Neutrophil (primary cell): ENCODE measurements around the gene CCNDBP1.

Source experiments
- H3K27ac ChIP-seq: fragments of 200-600 bp; sonication (generic); 2 replicates; pipeline ENCODE4 v1.5.1; 2016; ENCODE audit warnings: mild to moderate bottlenecking, moderate library complexity
- H3K27me3 ChIP-seq: fragments of 200-600 bp; sonication (generic); 2 replicates; pipeline ENCODE4 v1.6.0; 2016; ENCODE audit warnings: mild to moderate bottlenecking
- H3K36me3 ChIP-seq: fragments of 200-600 bp; sonication (generic); 2 replicates; pipeline ENCODE4 v1.5.1; 2017
- H3K4me1 ChIP-seq, 2 experiments: fragments of 200-600 bp in 1 of 2; sonication (generic) in 1 of 2; 1 replicate in 1 of 2; 2 replicates in 1 of 2; pipeline versions ENCODE4 v1.5.1 to v1.6.1; 2013 to 2016; ENCODE audit warnings: low read depth in 1 of 2, low read length in 1 of 2, mild to moderate bottlenecking in 1 of 2, moderate library complexity in 1 of 2; ENCODE audit not compliant: control insufficient read depth in 1 of 2, insufficient read depth in 1 of 2
- H3K4me3 ChIP-seq, 2 experiments: fragments of 200-600 bp in 1 of 2; sonication (generic) in 1 of 2; 1 replicate in 1 of 2; 2 replicates in 1 of 2; pipeline ENCODE4 v1.5.1; 2013 to 2016; ENCODE audit warnings: low read depth in 1 of 2, low read length in 1 of 2, mild to moderate bottlenecking in 1 of 2, moderate library complexity in 1 of 2
- H3K9me3 ChIP-seq: fragments of 200-600 bp; sonication (generic); 2 replicates; pipeline ENCODE4 v1.5.1; 2016
- TF ChIP-seq, protein P1 (sequence below): fragments of 200-600 bp; sonication (generic); IDR thresholded peaks from 2 replicates; pipeline ENCODE4 v1.5.1; 2016; ENCODE audit warnings: antibody characterized with exemption

CCNDBP1 gene

DNA sequence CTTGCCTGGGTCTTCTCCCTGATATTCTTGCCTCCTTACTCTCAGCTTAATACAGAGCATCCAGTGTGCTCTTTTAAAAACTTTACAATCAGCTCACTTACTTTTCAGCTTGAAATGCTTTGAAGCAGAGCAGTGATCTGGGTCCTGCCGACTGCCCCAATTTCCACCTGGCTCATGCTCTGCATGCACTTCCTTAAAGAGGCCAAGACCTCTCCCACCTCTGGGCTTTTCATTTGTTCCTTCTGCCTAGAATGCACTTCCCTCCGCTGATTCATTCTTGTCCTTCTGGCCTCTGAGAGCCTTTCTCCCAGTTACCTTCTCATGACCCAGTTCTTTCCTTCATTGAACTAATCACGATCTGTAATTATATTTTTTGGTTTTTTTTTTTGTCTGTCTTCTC, 1.9 kb upstream of the CCNDBP1 start:
- TF ChIP-seq, protein P1, sequence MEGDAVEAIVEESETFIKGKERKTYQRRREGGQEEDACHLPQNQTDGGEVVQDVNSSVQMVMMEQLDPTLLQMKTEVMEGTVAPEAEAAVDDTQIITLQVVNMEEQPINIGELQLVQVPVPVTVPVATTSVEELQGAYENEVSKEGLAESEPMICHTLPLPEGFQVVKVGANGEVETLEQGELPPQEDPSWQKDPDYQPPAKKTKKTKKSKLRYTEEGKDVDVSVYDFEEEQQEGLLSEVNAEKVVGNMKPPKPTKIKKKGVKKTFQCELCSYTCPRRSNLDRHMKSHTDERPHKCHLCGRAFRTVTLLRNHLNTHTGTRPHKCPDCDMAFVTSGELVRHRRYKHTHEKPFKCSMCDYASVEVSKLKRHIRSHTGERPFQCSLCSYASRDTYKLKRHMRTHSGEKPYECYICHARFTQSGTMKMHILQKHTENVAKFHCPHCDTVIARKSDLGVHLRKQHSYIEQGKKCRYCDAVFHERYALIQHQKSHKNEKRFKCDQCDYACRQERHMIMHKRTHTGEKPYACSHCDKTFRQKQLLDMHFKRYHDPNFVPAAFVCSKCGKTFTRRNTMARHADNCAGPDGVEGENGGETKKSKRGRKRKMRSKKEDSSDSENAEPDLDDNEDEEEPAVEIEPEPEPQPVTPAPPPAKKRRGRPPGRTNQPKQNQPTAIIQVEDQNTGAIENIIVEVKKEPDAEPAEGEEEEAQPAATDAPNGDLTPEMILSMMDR: no peak
- Histone ChIP-seq H3K36me3 (peaks cover 26% of the 10 kb centered on the region), H3K9me3 (no peaks in the 10 kb centered on the region), H3K4me1 (peaks cover 25 to 31% of the 10 kb centered on the region in 2 experiments), H3K27me3 (no peaks in the 10 kb centered on the region), H3K27ac (no peak overlapping the region), H3K4me3 (no peak overlapping the region)

DNA sequence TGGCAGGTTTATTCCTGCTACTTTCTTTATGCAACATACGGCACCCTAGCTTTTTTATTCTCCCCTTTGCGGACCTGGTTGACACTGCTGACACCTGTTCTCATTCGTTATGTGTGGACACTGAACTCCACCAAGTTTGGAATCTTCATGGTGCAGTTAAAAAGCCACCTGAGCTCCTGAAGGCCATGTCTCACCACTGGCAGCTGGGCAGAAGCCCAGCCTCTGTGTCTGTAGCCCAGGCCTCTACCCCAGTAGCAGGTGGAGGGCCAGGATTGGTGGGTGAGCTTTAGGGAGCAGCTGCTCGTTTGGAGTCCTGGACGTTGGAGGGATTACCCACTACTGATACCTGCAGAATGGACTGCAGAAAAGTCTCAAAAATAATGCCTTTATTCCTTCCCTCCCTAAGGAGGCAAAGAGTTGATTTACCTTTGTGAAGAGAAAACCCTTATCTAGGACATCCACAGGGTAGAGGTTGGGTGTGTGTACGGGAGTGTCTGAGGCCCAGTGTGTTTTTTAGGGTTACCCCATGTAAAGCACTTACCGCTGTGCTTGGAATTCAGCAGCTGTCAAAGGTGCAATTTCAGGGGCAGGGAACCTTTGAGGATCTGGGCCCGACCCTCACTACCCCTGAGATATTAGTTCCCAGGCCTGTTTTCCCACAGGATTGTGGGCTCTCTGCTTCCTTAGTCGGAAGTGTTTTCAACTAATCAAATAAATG, 637 bp upstream of the CCNDBP1 start:
- peak overlapping the region; percentile 96 for H3K4me3 ChIP-seq
- H3K9me3 ChIP-seq: no peaks in the 10 kb centered on the region
- TF ChIP-seq, protein P1: no peak
- H3K36me3 ChIP-seq: peaks cover 38% of the 10 kb centered on the region
- peak overlapping the region; percentile 99 for H3K27ac ChIP-seq
- H3K27me3 ChIP-seq: no peaks in the 10 kb centered on the region
- H3K4me1 ChIP-seq: peaks cover 25 to 35% of the 10 kb centered on the region in 2 experiments

DNA sequence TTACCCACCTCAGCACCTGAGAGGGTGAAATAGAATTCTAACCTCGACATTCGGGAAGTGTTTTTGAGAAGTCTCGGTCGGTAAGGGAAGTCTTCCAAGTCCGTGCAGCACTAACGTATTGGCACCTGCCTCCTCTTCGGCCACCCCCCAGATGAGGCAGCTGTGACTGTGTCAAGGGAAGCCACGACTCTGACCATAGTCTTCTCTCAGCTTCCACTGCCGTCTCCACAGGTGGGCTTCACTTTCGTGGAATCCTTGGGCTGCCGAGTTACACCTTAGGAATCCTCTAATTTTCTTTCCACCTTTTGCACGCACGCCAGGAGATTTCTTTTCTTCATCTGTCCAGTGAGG, 775 bp downstream of the CCNDBP1 start:
- Histone ChIP-seq H3K4me3 (peak overlapping the region; percentile 96), H3K27ac (peak overlapping the region; percentile 99), H3K36me3 (peaks cover 48% of the 10 kb centered on the region), H3K4me1 (peaks cover 25 to 35% of the 10 kb centered on the region in 2 experiments), H3K27me3 (no peaks in the 10 kb centered on the region), H3K9me3 (no peaks in the 10 kb centered on the region)
- TF ChIP-seq, protein P1: no peak

- no peaks in the 10 kb centered on the region for H3K27me3 ChIP-seq
- no peaks in the 10 kb centered on the region for H3K9me3 ChIP-seq
- H3K36me3 ChIP-seq: peaks cover 58% of the 10 kb centered on the region
- peaks cover 25 to 35% of the 10 kb centered on the region in 2 experiments for H3K4me1 ChIP-seq
- TF ChIP-seq, protein P1: peak; percentile 38
- peak overlapping the region in 1 of 2 experiments; percentile 96 for H3K4me3 ChIP-seq
- peak overlapping the region; percentile 39 for H3K27ac ChIP-seq
Measured at GRCh38 chr15:43187544-43188155, 2.4 kb downstream of the CCNDBP1 start.

DNA sequence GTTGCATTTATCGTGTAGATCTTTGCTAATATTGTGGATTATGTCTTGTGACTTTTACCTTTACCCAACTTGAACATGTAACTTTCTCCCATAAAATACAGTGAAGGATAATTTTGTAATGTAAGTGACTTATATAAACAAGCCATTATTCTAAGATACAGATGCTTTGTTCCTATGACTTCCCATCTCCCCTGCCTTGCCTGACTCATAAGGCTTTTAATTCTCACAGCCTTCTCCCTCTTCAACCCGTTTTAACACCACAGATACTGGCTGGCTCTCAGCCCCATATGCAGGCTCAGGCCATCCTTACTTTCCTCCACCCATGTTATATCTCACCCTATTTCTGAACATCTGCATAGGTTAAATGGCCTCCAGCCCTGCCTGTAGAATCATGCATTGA, 4.1 kb downstream of the CCNDBP1 start:
- Histone ChIP-seq H3K4me1 (peaks cover 25 to 35% of the 10 kb centered on the region in 2 experiments), H3K9me3 (no peaks in the 10 kb centered on the region), H3K36me3 (peaks cover 73% of the 10 kb centered on the region), H3K4me3 (no peak overlapping the region), H3K27me3 (no peaks in the 10 kb centered on the region), H3K27ac (no peak overlapping the region)
- TF ChIP-seq, protein P1: no peak
